DMS53 treated with DMSO at 0.1 percent for 48 hours (cell line): ENCODE data around the gene RAB2B.
A peak's percentile ranks its signal among the peaks of the same experiment; 100 is the strongest.

Source experiments
- DNase-seq: peaks from one replicate; lab custom pipeline; 2025; ENCODE audit not compliant: unreplicated experiment; lab: John Stamatoyannopoulos, UW

Gene RAB2B

DNA sequence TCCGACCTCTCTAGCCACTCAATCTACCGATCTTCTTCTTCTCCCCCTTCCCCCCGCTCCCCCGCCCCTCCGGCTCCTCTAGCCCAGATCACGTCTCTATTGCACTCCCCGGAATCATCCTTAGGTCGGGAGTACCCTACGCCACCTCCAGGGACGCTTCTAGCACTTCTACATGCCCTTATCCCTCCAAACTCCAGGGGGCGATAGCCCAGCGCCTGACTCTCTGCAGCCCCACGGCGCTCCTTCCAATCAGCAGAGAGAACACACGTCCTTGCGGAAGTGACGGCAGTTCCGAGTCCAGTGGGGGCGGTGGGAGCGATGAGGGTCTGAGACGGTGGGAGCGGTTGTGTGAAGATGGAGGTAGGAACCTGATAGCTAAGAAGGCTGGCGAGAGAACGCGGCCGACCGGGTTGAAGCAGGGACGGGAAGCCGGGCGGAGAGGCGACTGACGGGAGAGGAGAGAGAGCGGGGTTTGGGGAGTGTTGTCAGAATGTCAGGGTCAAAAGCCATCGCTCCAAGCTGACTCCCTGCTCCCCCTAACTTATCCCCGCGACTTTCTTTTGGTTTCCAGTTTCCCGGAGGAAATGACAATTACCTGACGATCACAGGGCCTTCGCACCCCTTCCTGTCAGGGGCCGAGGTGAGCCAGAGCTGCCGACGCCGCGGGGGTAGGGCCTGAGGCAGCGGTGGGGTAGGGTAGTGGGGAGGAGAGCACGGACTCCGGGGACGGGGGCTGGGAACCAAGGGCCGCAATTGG lies at the start of gene RAB2B, which contains the start of gene TOX4:
Gene RAB2B (minus strand): TSS at position 35 of the 757 bp plus-strand sequence. CDS start 87 bp downstream, outside the sequence.
Gene TOX4 (plus strand): TSS at position 271 of the 757 bp plus-strand sequence. CDS start 84 bp downstream, at position 355.
- peak; percentile 72 for DNase-seq

DNA sequence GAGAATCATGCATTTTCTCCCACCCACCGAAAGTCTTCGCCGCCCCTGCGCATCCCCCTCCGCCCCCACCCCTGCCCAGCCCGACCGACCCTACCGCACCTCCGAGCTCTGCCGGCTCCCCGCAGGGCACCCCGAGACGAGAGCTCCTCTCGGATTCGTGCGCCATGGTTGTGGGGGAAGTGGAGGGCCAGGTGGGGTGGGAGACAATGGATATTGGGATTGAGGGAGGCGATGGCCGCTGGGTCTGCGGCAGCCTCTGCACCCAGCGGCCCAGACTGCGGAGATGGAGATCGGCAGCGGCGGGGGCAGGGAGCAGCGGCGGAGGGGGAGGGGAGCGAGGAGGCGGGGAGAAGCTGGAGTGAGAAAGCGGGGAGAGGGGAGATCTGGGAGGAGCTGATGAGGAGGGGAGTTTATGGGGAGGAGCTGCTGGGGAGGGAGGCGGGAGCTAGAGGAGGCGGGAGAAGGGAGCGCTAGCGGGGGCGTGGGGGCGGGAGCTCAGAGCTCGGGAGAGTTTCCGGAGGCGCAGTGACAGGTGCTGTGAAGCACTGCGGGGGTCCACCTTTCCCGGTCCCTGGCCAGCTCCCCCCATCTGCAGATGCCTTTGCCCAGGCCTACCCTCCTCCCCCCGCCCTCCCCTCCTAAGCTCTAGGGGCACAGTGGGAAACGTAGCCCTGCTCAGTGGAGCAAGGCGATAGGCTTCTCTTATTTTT lies 49.4 kb upstream of the RAB2B start, which contains the start of gene SALL2:
Gene SALL2 (minus strand): TSS at position 385 of the 710 bp plus-strand sequence. CDS start 219 bp downstream, at position 166.
- peak; percentile 14 for DNase-seq

DNA sequence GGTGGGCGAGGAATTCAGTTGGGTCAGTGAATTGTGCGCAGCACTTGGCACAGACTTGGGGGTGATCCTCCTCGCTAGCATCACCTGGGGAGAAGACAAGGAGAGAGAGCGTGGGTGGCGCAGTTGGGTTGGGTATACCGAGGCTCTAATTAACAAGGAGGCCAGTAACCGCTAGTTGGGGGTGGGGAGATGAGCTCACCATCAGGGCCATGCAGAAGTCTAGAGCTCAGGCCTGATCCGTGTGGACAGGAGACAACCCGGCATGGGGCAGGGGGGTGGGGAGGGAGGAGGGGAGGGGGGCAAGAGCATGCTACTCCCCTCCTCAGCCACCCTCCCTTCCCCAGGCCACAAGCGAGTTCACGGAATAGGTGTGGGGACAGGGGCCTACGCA lies 48.8 kb upstream of the RAB2B start:
- DNase-seq = no peak

DNA sequence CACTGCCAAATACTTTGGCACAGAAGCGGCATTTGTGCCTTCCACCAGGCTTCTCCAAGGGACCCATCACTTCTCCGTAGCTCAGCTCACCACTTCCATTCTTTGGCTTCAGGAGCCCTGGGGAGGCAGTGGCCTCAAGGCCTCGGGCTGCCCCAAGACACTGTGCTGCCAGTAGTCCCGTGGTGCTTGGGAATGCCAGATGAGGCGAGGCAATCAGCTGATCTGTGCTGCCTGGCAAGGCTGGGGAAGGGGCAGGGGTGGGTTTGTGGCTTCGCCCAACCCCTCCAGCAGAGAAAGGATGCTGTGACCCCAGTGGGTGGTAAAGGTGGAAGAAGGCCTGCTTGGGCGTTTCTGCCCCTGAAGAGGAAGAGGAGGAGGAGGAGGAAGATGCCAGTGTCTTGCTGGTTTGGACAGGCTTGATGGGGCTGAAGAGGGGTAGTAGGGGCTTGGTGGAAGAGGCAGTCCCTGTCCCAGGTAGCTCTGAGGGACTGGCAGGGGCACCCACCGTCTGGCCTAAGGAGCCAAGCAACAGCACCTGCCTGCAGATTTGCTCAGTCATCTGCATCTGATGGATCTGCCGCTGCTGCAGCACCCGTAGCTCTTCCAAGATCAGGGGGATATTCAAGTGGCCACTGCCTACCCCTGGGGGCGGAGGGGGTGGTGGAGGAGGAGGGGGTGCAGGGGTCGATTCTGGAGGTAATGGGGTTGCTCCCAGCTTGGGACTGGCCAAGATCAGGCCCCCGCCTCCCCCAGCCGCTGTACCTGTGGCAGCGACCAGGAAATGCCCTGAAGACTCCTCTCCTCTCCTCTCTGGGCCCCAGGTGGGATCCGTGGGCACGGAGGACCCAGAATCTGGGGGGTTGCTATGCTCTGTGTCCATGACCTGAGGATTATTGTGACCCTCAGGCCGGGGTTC lies 48.1 kb upstream of the RAB2B start:
- no peak for DNase-seq

DNA sequence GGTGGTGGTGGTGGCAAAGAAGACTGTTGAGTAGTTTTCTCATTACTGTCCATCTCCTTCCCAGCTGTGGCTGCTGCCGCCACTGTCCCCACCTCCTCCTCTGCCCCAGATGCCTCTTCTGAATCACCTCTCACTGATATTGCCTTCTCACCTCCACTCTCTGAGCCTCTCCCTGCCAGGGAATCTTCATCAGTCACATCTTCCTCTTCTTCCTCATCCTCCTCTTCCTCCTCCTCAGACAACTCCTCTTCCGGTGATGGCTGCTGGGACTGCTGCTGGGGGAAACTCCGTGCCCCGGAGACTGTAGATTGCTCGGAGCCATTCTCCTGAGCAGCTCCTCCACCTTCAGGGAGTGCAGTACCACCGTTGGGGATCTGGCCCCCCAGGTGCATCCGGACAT lies 46.4 kb upstream of the RAB2B start:
- no peak for DNase-seq

DNA sequence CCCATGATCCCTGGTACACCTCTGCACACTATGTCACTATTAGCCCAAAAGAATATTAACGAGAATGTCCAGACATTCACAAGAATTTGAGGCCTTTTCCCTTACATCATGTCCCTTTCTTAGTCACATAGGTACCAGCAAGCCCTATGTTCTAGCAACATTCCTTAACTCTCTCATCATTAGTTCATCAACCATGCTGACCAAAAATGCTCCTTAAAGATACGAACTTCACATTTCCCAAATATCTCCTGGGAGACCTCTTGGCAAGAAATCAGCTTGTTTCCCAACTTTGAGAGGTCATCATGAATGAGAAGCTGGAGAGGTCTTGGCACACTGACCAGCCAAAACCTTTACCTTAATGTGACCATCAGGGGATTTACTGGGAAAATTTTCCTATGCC lies 44.7 kb upstream of the RAB2B start:
- no peak for DNase-seq

DNA sequence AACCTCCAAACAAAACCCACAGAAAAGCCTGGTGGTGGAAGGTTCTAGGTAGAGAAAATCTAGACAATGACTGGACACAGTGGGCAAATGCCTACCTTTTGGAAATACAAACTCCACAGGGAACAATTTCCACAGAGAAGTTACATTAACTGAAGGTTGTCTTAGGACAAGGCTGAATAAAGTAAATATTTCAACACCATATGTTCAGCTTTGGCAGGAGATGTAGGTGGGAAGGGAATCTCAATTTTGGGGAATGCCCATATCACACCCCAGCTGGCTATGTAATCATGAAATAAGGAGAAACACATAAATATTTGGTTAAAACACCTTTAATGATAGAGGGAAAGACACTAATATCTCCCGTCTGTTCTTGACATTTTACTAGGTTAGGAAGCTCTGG lies 44.0 kb upstream of the RAB2B start:
- DNase-seq = no peak

DNA sequence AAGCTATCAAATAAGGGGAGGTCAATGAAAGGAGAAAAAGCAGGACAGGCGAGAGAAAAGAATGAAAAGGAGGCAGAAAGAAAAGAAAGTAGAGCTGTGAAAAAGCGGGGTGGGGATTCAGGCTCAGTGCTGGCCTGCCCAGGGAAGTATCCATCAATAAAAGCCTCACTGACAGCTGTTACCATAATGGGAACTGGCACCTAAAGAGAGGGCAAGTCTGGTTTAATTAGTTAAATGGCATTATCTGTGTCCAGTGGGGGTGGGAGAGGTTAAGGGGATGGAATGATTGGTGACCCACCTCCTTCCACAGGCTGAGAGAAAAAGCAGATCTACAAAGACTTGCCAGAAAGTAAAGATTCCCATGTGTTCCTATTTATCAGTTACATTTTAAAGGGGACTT lies 42.0 kb upstream of the RAB2B start:
- DNase-seq = no peak

DNA sequence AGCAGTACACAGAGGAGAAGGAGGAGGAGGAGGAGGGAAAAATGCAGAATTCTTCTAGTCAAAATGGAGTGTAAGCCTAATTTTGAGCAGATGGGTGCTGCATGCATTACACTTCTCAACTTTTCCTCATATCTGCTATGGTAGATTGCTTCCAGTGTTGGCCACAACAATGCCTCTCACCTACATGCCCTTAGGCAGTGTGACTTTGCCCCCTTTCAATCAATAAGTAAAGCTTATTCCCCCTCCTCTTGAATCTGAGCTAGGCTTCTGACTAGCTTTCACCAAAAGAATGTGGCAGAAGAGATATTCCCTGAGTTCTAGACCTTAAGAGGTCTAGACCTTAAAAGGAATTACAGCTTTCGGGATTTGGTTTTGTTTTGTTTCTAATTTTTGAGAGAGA lies 37.6 kb upstream of the RAB2B start:
- no peak for DNase-seq

DNA sequence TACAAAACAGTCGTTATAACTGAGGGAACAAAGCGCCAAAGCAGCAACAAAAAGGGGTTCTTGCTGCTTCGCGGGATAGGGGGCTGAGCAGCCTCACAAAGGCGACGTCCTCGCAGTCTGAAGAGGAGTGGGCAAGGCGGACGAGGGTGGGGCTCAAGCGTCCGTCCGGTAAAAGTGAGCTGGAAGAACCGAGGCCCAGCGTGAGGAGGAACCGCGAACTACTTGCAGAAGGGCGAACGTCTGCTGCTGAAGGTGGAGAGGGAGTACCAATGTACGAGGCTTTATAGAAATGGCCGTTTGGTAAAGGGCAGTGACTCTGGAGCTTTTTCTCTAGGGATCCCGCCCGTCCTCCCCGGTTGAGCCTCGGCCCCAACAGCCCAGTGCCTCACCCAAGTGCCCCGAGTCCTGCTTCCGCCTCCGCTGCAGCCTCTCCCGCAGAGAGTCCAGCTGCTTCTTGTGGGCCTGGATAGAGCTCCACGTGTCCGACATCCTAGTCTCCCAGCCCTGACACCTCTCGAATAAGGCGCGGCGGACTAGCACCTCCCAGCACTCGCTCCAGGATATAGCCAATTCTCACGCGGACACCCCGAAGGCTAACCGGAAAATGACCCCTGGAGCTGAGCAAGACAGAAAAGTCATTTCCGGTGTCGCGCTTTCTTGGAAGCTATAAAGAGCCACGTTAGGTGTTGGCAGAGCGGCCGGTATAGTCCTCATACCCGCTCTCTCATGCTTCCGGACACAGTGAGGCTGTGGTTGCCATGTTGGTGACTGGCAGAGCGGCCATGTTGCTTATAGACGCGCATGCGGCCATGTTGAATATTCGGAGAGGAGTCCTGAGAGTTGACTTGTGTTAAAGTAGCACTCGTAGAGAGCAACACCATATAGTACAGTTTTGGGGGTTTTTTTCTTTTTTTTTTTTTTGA lies 34.2 kb upstream of the RAB2B start, which contains the start of gene METTL3:
Gene METTL3 (minus strand): TSS at position 606 of the 923 bp plus-strand sequence. CDS start 117 bp downstream, at position 489.
- peak; percentile 76 for DNase-seq

DNA sequence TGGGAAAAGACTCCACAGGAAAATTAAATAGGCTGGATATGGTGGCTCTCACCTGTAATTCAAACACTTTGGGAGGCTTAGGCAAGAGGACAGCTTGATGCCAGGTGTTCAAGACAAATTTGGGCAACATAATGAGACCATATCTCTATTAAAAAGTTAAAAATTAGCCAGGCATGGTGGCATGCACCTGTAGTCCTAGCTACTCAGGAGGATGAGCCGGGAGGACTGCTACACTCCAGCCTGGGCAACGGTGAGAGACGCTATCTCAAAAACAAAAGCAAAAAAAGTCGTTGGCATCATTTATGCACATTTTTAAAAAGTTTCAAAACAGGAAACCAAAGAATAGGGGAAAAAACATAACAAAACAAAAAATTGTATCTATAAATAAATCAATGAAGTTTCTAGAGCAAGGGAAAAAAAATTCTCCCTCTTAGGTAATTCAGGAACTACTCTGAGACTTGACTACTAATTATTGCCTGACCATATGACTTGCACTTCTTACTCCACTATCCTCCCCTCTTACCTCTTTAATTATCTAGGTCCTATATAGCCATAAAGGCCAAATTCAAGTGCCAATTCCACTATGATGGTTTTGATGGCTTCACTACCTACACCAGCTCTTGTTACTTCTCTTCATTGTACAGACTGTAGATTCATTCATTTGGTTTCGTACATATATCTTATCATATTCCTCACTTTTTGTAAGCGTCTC lies 32.8 kb upstream of the RAB2B start:
- no peak for DNase-seq

DNA sequence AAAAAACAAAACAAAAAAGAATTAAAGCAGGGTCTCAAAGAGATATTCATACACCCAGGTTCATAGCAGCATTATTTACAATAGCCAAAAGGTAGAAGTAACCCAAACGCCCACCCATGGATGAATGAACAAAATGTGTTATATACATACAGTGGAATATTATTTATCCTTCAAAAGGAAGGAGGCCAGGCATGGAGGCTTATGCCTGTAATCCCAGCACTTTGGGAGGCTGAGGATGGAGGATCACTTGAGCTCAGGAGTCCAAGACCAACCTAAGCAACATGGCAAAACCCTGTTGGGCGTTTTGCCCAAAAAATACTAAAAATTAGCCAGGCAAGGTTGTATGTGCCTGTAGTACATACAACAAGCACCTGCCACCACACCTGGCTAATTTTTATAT lies 29.8 kb upstream of the RAB2B start:
- DNase-seq = no peak

DNA sequence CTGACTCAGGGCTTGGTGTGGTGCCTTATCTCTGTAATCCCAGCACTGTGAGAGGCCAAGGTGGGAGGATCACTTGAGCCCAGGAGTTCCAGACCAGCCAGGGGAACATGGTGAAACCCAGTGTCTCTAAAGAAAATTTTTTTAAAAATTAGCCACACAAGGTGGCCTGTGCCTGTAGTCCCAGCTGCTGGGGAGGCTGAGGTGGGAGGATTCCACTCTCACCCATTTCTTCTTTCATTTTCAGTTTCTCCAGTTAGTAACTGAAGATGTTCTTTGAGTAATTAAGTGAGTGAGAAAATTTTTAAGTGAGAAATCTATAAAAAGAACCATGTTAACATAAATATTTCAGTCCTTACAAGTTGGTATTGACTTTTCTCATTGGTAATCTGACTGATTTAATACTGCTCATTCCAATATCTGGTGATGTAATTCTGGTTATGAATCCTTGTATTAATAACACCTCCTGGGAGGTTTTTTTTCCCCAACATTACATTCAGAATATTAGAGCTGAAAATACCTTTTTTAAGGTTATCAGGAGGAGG lies 28.3 kb upstream of the RAB2B start:
- no peak for DNase-seq

DNA sequence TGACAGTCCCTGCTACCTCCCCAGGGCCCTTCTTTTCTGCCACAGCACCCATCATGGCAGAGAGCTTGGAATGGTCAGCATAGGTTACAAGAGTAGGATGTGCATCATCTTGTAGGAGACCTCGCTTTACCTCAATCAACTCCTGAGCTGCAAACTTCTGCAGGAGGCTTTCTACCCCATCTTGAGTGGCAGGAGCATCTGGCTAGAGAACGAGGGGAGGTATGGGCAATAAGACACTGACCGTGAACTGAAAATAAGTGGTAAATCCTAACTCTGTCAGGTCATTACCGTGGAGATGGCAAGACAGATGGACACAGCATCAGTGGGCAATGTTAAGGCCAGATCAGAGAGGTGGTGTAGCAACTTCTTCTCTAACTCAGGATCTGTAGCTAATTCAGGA lies 26.6 kb upstream of the RAB2B start:
- DNase-seq = no peak

DNA sequence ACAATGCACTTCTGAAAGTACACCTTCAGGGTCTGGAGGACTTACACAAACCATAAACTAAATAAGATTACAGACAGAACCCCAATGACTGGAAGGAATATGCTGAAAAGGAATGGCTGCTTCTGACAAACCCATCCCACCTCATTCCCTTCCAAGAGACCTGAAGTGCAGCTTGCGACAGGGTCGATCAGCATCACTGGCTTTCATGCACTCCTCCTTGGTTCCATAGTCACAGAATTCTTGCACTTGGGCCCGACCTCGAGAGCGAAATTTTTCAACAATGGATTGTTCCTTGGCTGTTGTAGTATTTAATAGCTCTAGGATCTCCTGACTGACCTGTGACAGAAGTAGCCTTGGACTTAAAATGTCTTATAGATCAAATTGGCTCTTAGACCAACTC lies 24.8 kb upstream of the RAB2B start:
- no peak for DNase-seq

DNA sequence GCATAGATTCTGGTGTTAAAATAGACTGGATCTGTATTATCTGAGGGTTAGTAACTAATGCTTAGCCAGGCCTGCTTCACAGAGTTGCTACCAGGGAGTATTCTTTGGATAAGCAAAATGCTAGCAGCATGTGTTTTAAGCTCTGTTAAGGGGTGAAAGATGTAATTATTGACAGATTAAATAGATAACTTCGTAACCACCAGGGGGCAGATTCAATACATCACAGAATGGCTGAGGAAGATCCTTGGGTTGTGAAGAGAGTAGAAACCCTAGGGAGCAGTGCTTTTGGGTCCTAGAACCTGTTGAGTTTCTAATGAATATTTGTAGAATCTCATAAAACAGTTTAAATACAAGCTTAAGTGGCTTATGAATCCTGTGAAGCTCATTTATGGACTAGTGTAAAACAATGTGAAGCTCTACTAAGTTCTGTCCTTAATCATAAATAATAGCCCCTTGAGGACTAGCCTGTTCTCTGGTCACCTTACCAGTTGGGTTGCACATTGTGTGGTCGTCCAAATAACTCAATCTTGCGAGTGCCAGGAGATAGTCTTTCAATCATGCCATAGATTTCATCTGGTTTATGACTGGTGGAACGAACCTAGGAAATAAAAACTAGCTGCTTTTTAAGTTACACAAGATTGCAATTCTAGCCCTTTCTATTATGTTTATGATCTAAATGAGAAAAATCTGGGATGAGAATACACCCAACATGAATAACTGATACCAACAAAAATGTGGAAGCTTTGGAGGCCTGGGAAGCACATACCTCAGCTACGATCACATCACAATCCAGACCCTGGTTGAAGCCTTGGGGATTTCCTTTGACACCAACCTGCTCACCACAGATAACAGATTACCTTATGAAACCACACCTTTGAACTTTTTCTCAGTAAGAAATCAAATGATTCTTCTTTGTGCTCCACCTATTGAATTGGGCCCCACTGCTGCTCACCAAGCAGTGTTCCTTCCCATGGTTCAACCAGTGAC lies 22.1 kb upstream of the RAB2B start:
- peak; percentile 16 for DNase-seq

DNA sequence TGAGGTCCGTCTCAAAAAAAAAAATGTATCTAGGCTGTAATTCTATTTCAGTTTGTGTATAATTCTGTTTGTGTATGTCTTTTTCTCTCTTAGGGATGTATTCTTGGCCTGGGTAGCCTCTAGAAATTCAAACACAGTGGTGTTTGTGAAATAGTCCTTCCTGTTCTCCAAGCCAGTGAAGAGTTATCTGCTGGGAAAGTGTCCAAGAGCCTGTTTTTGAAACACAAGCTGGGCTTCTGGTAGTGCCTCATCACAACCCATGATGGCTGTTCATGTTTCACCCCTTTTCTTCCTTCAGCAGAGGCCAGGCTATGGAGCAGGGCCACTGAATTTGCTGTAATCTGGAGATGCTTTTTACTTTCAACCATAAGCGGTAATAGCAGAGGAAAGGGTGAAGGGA lies 19.7 kb upstream of the RAB2B start:
- no peak for DNase-seq
